Nephron progenitor cell (in vitro differentiated cells): ENCODE measurements around the gene TNNT2.

Source experiments
- DNase-seq: peaks from one replicate; pipeline ENCODE4 v3.0.0; 2021
- H3K27ac Mint-ChIP-seq: 2 replicates; pipeline ENCODE4 v1.8.0; 2021; ENCODE audit warnings: mild to moderate bottlenecking, moderate library complexity, mixed read lengths
- H3K27me3 Mint-ChIP-seq: 2 replicates; pipeline ENCODE4 v1.8.0; 2021; ENCODE audit warnings: mild to moderate bottlenecking, low read depth, mixed read lengths; ENCODE audit not compliant: poor library complexity
- H3K36me3 Mint-ChIP-seq: 2 replicates; pipeline ENCODE4 v1.8.0; 2021; ENCODE audit warnings: low read depth, mixed read lengths
- H3K4me1 Mint-ChIP-seq: 2 replicates; pipeline ENCODE4 v1.8.0; 2021; ENCODE audit warnings: mixed read lengths
- H3K4me3 Mint-ChIP-seq: 2 replicates; pipeline ENCODE4 v1.8.0; 2021; ENCODE audit warnings: mild to moderate bottlenecking, moderate library complexity, mixed read lengths
- H3K9me3 Mint-ChIP-seq: 2 replicates; pipeline ENCODE4 v1.8.0; 2021; ENCODE audit warnings: mild to moderate bottlenecking, moderate library complexity, mixed read lengths
- CTCF ChIP-seq: fragments of 200-600 bp; sonication (generic); IDR thresholded peaks from 2 replicates; pipeline ENCODE4 v1.5.0; 2021; ENCODE audit warnings: antibody characterized with exemption

TNNT2 gene

GRCh38 chr1:201360486-201360885 lies 17.0 kb downstream of the TNNT2 start:
- Mint-ChIP-seq H3K9me3 (no peaks in the 10 kb centered on the region), H3K36me3 (no peaks in the 10 kb centered on the region), H3K4me3 (no peak overlapping the region), H3K27ac (no peak overlapping the region), H3K4me1 (peaks cover 26% of the 10 kb centered on the region), H3K27me3 (peaks cover 9% of the 10 kb centered on the region)
- TF ChIP-seq CTCF = no peak
- no peak for DNase-seq

GRCh38 chr1:201359873-201360210 lies 17.6 kb downstream of the TNNT2 start:
- H3K9me3 Mint-ChIP-seq = no peaks in the 10 kb centered on the region
- no peak overlapping the region for H3K27ac Mint-ChIP-seq
- H3K27me3 Mint-ChIP-seq = peaks cover 6% of the 10 kb centered on the region
- no peak overlapping the region for H3K4me3 Mint-ChIP-seq
- TF ChIP-seq CTCF = no peak
- H3K36me3 Mint-ChIP-seq = no peaks in the 10 kb centered on the region
- peaks cover 25% of the 10 kb centered on the region for H3K4me1 Mint-ChIP-seq
- no peak for DNase-seq

- no peak for TF ChIP-seq CTCF
- Mint-ChIP-seq H3K36me3 (no peaks in the 10 kb centered on the region), H3K4me3 (no peak overlapping the region), H3K27ac (no peak overlapping the region), H3K4me1 (peaks cover 19% of the 10 kb centered on the region), H3K9me3 (no peaks in the 10 kb centered on the region), H3K27me3 (peaks cover 6% of the 10 kb centered on the region)
- no peak for DNase-seq
These were observed 18.2 kb downstream of the TNNT2 start for GRCh38 chr1:201359031-201359872.

- Mint-ChIP-seq H3K36me3 (no peaks in the 10 kb centered on the region), H3K27me3 (peaks cover 10% of the 10 kb centered on the region), H3K4me1 (peaks cover 19% of the 10 kb centered on the region), H3K4me3 (no peak overlapping the region), H3K27ac (no peak overlapping the region), H3K9me3 (no peaks in the 10 kb centered on the region)
- no peak for DNase-seq
- TF ChIP-seq CTCF = no peak
These were observed 18.9 kb downstream of the TNNT2 start for GRCh38 chr1:201358596-201358995.

- TF ChIP-seq CTCF = no peak
- Mint-ChIP-seq H3K36me3 (no peaks in the 10 kb centered on the region), H3K9me3 (no peaks in the 10 kb centered on the region), H3K27me3 (peaks cover 6% of the 10 kb centered on the region), H3K4me1 (peaks cover 14% of the 10 kb centered on the region), H3K27ac (no peak overlapping the region), H3K4me3 (no peak overlapping the region)
- no peak for DNase-seq
These were observed 19.7 kb downstream of the TNNT2 start for GRCh38 chr1:201357636-201358348.

- Mint-ChIP-seq H3K27ac (no peak overlapping the region), H3K9me3 (no peaks in the 10 kb centered on the region), H3K27me3 (peaks cover 6% of the 10 kb centered on the region), H3K36me3 (no peaks in the 10 kb centered on the region), H3K4me3 (no peak overlapping the region), H3K4me1 (peaks cover 14% of the 10 kb centered on the region)
- no peak for DNase-seq
- TF ChIP-seq CTCF = no peak
These were observed 20.3 kb downstream of the TNNT2 start for GRCh38 chr1:201357211-201357610.
